K562 (cell line): ENCODE measurements around the gene ADD2. TPM values are rescaled to one million over a fixed set of nuclear protein-coding genes. Genes with fewer than 3 reads are reported as not detected.
A peak's percentile ranks its signal among the peaks of the same experiment; 100 is the strongest.

Experiments
- ARID1B ChIP-seq: fragments of 450-650 bp; IDR thresholded peaks from 2 replicates; pipeline ENCODE4 v1.6.1; 2016; ENCODE audit warnings: antibody characterized with exemption, mild to moderate bottlenecking, inconsistent platforms
- CBX8 ChIP-seq: fragments of 200-600 bp; sonication (generic); IDR thresholded peaks from 2 replicates; pipeline ENCODE4 v1.6.1; 2012; ENCODE audit warnings: borderline replicate concordance, mixed run types, low read depth, mild to moderate bottlenecking, moderate library complexity, mixed read lengths, low read length, control low read depth, inconsistent platforms; ENCODE audit not compliant: poor library complexity, severe bottlenecking; ENCODE audit errors: extremely low read depth
- HIVEP1 ChIP-seq: fragments of 250-450 bp; sonication (Bioruptor Pico); IDR thresholded peaks from 2 replicates; pipeline ENCODE4 v1.4.0; 2020; ENCODE audit warnings: mild to moderate bottlenecking
- MAFK ChIP-seq: IDR thresholded peaks from 2 replicates; pipeline ENCODE4 v1.6.1; 2011; ENCODE audit warnings: low read length, improper control_type of control experiment
- NONO ChIP-seq, 2 experiments: fragments of 200-400 bp in 1 of 2; fragments of 450-650 bp in 1 of 2; formaldehyde crosslinking in 1 of 2; IDR thresholded peaks; 2 replicates each; pipeline ENCODE4 v1.6.1; 2017; ENCODE audit warnings: low read depth in 2 of 2, mild to moderate bottlenecking in 2 of 2, moderate library complexity in 2 of 2, low read length in 1 of 2
- PTBP1 ChIP-seq: fragments of 200-400 bp; formaldehyde crosslinking; IDR thresholded peaks from 2 replicates; pipeline ENCODE4 v1.6.1; 2017; ENCODE audit warnings: low read depth, low read length
- SAFB ChIP-seq: fragments of 200-400 bp; formaldehyde crosslinking; IDR thresholded peaks from 2 replicates; pipeline ENCODE4 v1.6.1; 2017; ENCODE audit warnings: low read depth, low read length, borderline replicate concordance
- SMAD4 ChIP-seq: fragments of 250-450 bp; sonication (Bioruptor Pico); conservative IDR thresholded peaks from 2 replicates; pipeline ENCODE4 v1.8.0; 2021; ENCODE audit warnings: inconsistent platforms, mild to moderate bottlenecking, moderate library complexity
- SMC3 ChIP-seq: conservative IDR thresholded peaks from 2 replicates; pipeline ENCODE4 v1.6.1; 2011; ENCODE audit warnings: low read depth, low read length, improper control_type of control experiment; ENCODE audit not compliant: insufficient read depth
- TCFL5 ChIP-seq: fragments of 250-450 bp; sonication (Bioruptor Pico); conservative IDR thresholded peaks from 2 replicates; pipeline ENCODE4 v1.6.1; 2021; ENCODE audit warnings: mild to moderate bottlenecking, moderate library complexity, matching md5 sums
- XRCC3 ChIP-seq: fragments of 450-650 bp; IDR thresholded peaks from 2 replicates; pipeline ENCODE4 v1.6.1; 2017; ENCODE audit warnings: mild to moderate bottlenecking, moderate library complexity
- ZNF316 ChIP-seq: fragments of 450-650 bp; IDR thresholded peaks from 2 replicates; pipeline ENCODE4 v1.6.1; 2016
- polyA plus RNA-seq, 8 experiments: library from polyadenylated mRNA; depleted of rRNA in 4 of 8; stranded (reverse) in 5 of 8; unstranded in 3 of 8; fragments of >200 nt; fragmentation: Nextera tagmentation in 2 of 8; fragmentation: Illumina TruSeq in 1 of 8; extraction: Ambion mirVana in 2 of 8; extraction: Trizol in 1 of 8; gene quantifications; 2 replicates each; pipeline versions ENCODE4 v1.2.1 to v1.2.3, GENCODE V29; 2011 to 2014; ENCODE audit warnings: inconsistent platforms in 1 of 8, missing spikeins in 1 of 8
- total RNA-seq, 7 experiments: library from RNA; depleted of rRNA in 6 of 7; stranded (reverse); fragments of >200 nt in 6 of 7; fragmentation: Illumina TruSeq in 2 of 7; extraction: Trizol in 2 of 7; gene quantifications; 2 replicates each; pipeline versions ENCODE4 v1.2.1 to v1.2.3, GENCODE V29; 2011 to 2021; ENCODE audit warnings: low replicate concordance in 1 of 7
- TF ChIP-seq, protein P1 (sequence below): fragments of 250-450 bp; sonication (Bioruptor Pico); IDR thresholded peaks from 2 replicates; pipeline ENCODE4 v1.5.0; 2020; ENCODE audit warnings: mild to moderate bottlenecking
- TF ChIP-seq, protein P2 (sequence below): fragments of 250-450 bp; sonication (Bioruptor Pico); IDR thresholded peaks from 2 replicates; pipeline ENCODE4 v1.4.0; 2020; ENCODE audit warnings: mild to moderate bottlenecking, moderate library complexity
- TF ChIP-seq, protein P3 (sequence below): fragments of 450-650 bp; IDR thresholded peaks from 2 replicates; pipeline ENCODE4 v1.7.0; 2016; ENCODE audit warnings: borderline replicate concordance
- TF ChIP-seq, protein P4 (sequence below): sonication (generic); formaldehyde crosslinking; IDR thresholded peaks from 2 replicates; pipeline ENCODE4 v1.8.0; 2023; ENCODE audit warnings: mild to moderate bottlenecking, missing genetic modification reagents
- TF ChIP-seq, protein P5 (sequence below): fragments of 200-800 bp; sonication (Bioruptor generic); IDR thresholded peaks from 2 replicates; pipeline ENCODE4 v1.6.1; 2016; ENCODE audit warnings: missing genetic modification characterization, missing compliant biosample characterization

Gene ADD2
- total and polyA plus RNA-seq, 9 of the 15 experiments (the other 6 are each of a cell fraction or from before 2014, with no cell fraction given): 3.5 to 63.0 (median 36.2) TPM

DNA sequence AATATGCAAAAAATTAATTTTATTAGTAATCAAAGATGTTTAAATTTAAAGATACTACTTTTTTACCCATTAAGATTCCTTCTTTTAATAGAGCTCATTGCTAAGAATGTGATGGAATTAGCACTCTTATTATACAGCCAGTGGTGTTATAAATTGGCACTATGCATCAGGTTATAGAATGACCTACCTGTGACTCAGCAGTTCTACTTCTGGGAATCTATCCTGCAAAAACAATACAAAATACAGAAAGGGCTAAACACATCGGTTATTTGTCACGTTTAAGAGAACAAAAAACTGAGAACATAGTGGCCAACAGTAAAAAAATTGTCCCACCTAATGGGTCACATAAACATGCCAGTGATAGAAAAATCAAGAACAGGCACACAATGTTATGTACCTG lies 9.4 kb upstream of the ADD2 start (continued):
- TF ChIP-seq, protein P1, sequence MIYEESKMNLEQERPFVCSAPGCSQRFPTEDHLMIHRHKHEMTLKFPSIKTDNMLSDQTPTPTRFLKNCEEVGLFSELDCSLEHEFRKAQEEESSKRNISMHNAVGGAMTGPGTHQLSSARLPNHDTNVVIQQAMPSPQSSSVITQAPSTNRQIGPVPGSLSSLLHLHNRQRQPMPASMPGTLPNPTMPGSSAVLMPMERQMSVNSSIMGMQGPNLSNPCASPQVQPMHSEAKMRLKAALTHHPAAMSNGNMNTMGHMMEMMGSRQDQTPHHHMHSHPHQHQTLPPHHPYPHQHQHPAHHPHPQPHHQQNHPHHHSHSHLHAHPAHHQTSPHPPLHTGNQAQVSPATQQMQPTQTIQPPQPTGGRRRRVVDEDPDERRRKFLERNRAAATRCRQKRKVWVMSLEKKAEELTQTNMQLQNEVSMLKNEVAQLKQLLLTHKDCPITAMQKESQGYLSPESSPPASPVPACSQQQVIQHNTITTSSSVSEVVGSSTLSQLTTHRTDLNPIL: no peak
- TF ChIP-seq SMC3 (no peak), XRCC3 (no peak), ZNF316 (peak; percentile 90), MAFK (peak; percentile 74; the same call in 1 of the 2 replicates), TCFL5 (no peak), NONO (IDR thresholded peaks at IDR 0.05; ENCODE audit: low read depth in 2 of 2, low read length in 1 of 2) (no peak), PTBP1 (no peak), SAFB (no peak), SMAD4 (no peak), HIVEP1 (CRISPR knock-in tag) (no peak), CBX8 (no peak), ARID1B (0 out of 2 replicates have a peak, but pooled peaks have one; percentile 19)
- TF ChIP-seq, protein P2, sequence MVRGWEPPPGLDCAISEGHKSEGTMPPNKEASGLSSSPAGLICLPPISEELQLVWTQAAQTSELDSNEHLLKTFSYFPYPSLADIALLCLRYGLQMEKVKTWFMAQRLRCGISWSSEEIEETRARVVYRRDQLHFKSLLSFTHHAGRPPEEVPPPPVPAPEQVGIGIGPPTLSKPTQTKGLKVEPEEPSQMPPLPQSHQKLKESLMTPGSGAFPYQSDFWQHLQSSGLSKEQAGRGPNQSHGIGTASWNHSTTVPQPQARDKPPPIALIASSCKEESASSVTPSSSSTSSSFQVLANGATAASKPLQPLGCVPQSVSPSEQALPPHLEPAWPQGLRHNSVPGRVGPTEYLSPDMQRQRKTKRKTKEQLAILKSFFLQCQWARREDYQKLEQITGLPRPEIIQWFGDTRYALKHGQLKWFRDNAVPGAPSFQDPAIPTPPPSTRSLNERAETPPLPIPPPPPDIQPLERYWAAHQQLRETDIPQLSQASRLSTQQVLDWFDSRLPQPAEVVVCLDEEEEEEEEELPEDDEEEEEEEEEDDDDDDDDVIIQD (CRISPR knock-in tag): no peak
- TF ChIP-seq, protein P3, sequence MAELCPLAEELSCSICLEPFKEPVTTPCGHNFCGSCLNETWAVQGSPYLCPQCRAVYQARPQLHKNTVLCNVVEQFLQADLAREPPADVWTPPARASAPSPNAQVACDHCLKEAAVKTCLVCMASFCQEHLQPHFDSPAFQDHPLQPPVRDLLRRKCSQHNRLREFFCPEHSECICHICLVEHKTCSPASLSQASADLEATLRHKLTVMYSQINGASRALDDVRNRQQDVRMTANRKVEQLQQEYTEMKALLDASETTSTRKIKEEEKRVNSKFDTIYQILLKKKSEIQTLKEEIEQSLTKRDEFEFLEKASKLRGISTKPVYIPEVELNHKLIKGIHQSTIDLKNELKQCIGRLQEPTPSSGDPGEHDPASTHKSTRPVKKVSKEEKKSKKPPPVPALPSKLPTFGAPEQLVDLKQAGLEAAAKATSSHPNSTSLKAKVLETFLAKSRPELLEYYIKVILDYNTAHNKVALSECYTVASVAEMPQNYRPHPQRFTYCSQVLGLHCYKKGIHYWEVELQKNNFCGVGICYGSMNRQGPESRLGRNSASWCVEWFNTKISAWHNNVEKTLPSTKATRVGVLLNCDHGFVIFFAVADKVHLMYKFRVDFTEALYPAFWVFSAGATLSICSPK: no peak
- TF ChIP-seq, protein P4, sequence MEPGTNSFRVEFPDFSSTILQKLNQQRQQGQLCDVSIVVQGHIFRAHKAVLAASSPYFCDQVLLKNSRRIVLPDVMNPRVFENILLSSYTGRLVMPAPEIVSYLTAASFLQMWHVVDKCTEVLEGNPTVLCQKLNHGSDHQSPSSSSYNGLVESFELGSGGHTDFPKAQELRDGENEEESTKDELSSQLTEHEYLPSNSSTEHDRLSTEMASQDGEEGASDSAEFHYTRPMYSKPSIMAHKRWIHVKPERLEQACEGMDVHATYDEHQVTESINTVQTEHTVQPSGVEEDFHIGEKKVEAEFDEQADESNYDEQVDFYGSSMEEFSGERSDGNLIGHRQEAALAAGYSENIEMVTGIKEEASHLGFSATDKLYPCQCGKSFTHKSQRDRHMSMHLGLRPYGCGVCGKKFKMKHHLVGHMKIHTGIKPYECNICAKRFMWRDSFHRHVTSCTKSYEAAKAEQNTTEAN (CRISPR knock-in tag): no peak
- TF ChIP-seq, protein P5, sequence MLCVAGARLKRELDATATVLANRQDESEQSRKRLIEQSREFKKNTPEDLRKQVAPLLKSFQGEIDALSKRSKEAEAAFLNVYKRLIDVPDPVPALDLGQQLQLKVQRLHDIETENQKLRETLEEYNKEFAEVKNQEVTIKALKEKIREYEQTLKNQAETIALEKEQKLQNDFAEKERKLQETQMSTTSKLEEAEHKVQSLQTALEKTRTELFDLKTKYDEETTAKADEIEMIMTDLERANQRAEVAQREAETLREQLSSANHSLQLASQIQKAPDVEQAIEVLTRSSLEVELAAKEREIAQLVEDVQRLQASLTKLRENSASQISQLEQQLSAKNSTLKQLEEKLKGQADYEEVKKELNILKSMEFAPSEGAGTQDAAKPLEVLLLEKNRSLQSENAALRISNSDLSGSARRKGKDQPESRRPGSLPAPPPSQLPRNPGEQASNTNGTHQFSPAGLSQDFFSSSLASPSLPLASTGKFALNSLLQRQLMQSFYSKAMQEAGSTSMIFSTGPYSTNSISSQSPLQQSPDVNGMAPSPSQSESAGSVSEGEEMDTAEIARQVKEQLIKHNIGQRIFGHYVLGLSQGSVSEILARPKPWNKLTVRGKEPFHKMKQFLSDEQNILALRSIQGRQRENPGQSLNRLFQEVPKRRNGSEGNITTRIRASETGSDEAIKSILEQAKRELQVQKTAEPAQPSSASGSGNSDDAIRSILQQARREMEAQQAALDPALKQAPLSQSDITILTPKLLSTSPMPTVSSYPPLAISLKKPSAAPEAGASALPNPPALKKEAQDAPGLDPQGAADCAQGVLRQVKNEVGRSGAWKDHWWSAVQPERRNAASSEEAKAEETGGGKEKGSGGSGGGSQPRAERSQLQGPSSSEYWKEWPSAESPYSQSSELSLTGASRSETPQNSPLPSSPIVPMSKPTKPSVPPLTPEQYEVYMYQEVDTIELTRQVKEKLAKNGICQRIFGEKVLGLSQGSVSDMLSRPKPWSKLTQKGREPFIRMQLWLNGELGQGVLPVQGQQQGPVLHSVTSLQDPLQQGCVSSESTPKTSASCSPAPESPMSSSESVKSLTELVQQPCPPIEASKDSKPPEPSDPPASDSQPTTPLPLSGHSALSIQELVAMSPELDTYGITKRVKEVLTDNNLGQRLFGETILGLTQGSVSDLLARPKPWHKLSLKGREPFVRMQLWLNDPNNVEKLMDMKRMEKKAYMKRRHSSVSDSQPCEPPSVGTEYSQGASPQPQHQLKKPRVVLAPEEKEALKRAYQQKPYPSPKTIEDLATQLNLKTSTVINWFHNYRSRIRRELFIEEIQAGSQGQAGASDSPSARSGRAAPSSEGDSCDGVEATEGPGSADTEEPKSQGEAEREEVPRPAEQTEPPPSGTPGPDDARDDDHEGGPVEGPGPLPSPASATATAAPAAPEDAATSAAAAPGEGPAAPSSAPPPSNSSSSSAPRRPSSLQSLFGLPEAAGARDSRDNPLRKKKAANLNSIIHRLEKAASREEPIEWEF (CRISPR knock-in tag): no peak
